Mammary epithelial cell (primary cell): ENCODE data around the gene TOGARAM2.

Source experiments
- CTCF ChIP-seq, 2 donors: IDR thresholded peaks in 1 of 2; conservative IDR thresholded peaks in 1 of 2; 2 replicates each; pipeline ENCODE4 v1.5.1; 2011 to 2012; ENCODE audit warnings: inconsistent platforms in 2 of 2, low read length in 2 of 2, mild to moderate bottlenecking in 2 of 2, control low read depth in 1 of 2, low read depth in 1 of 2; ENCODE audit not compliant: insufficient read depth in 1 of 2; ENCODE audit errors: extremely low read depth in 1 of 2
- EZH2 ChIP-seq: IDR thresholded peaks from 2 replicates; pipeline ENCODE4 v1.6.1; 2012; ENCODE audit warnings: low read length, inconsistent platforms, borderline replicate concordance

- TF ChIP-seq CTCF (conservative IDR thresholded peaks at IDR 0.05 in 1 of 2, IDR thresholded peaks at IDR 0.05 in 1 of 2; ENCODE audit: extremely low read depth in 1 of 2, insufficient read depth in 1 of 2, low read depth in 1 of 2, low read length in 2 of 2) (no peak), EZH2 (no peak)
Observed at GRCh38 chr2:29006092-29006979, 25.2 kb downstream of the TOGARAM2 start.
